HepG2 (cell line): ENCODE measurements around the gene XKR3. TPM values are rescaled to one million over a fixed set of nuclear protein-coding genes. Genes with fewer than 3 reads are reported as not detected.
A peak's percentile ranks its signal among the peaks of the same experiment; 100 is the strongest.

Source experiments
- ATAC-seq: fragments of 200-7000 bp; cut with Tn5 transposase; 3 replicates; pipeline ENCODE4 v1.9.1; 2020; ENCODE audit warnings: mild to moderate bottlenecking, moderate library complexity
- BruUV-seq: library from RNA; stranded (reverse); fragments of 400-500 nt; replicated peaks from 2 replicates; lab custom pipeline; 2021; lab: Mats Ljungman, UMichigan
- CTCF ChIA-PET: fragments of 300-600 bp; formaldehyde crosslinking; extraction: SDS; loops from one replicate; lab custom pipeline; 2021; ENCODE audit warnings: low total read pairs, inconsistent platforms, low intra/inter-chr PET ratio; lab: Yijun Ruan, JAX
- POLR2A ChIA-PET: fragments of 350-600 bp; sonication (Branson Sonifier 250); formaldehyde crosslinking; loops from one replicate; lab custom pipeline; 2020; ENCODE audit warnings: antibody characterized with exemption, inconsistent platforms; lab: Yijun Ruan, JAX
- DNase-seq: peaks from one replicate; pipeline ENCODE4 v3.0.0-alpha.2; 2015; ENCODE audit warnings: low spot score
- FAIRE-seq: peaks from 3 replicates; lab custom pipeline; 2011; peaks lifted over from hg19 to GRCh38; lab: Jason Lieb, UNC
- H2AFZ ChIP-seq: one replicate; pipeline ENCODE4 v1.6.1; 2011; ENCODE audit warnings: low read length, inconsistent platforms
- H3K27ac ChIP-seq: fragments of 300-600 bp; 3 replicates; pipeline ENCODE4 v1.8.0; 2011; ENCODE audit warnings: mixed run types, mild to moderate bottlenecking, mixed read lengths, low read length, inconsistent platforms; ENCODE audit not compliant: insufficient read depth; ENCODE audit errors: extremely low read length
- H3K27me3 ChIP-seq, 2 experiments: fragments of 200-600 bp in 1 of 2; 2 replicates in 1 of 2; 3 replicates in 1 of 2; pipeline versions ENCODE4 v1.6.0 to v1.8.0; 2011; ENCODE audit warnings: low read length in 2 of 2, mild to moderate bottlenecking in 2 of 2, moderate library complexity in 2 of 2, inconsistent platforms in 1 of 2; ENCODE audit not compliant: insufficient read depth in 2 of 2, control insufficient read depth in 1 of 2
- H3K36me3 ChIP-seq, 2 experiments: fragments of 200-600 bp in 1 of 2; replicated peaks in 1 of 2; 2 replicates in 1 of 2; 3 replicates in 1 of 2; pipeline versions ENCODE4 v1.5.1 to v1.8.0; 2011; ENCODE audit warnings: low read length in 2 of 2, inconsistent platforms in 1 of 2; ENCODE audit not compliant: insufficient read depth in 2 of 2, control insufficient read depth in 1 of 2
- H3K4me1 ChIP-seq: 2 replicates; pipeline ENCODE4 v1.5.1; 2012; ENCODE audit warnings: low read length, inconsistent platforms; ENCODE audit not compliant: insufficient read depth
- H3K4me2 ChIP-seq: 2 replicates; pipeline ENCODE4 v1.6.0; 2011; ENCODE audit warnings: low read depth, low read length, inconsistent platforms
- H3K4me3 ChIP-seq, 3 experiments: fragments of 200-600 bp in 1 of 3; sonication (generic), shearing (Covaris generic) in 1 of 3; replicated peaks in 1 of 3; 2 replicates each; pipeline ENCODE4 v1.5.1; 2011 to 2016; ENCODE audit warnings: low read length in 3 of 3, inconsistent platforms in 2 of 3, low read depth in 2 of 3, mild to moderate bottlenecking in 2 of 3, control low read depth in 1 of 3, mixed read lengths in 1 of 3; ENCODE audit not compliant: insufficient read depth in 1 of 3
- H3K79me2 ChIP-seq: one replicate; pipeline ENCODE4 v1.6.1; 2011; ENCODE audit warnings: low read length, inconsistent platforms; ENCODE audit not compliant: insufficient read depth
- H3K9ac ChIP-seq: 2 replicates; pipeline ENCODE4 v1.6.0; 2011; ENCODE audit warnings: mild to moderate bottlenecking, low read depth, low read length, inconsistent platforms; ENCODE audit not compliant: insufficient read depth
- H3K9me3 ChIP-seq: 2 replicates; pipeline ENCODE4 v1.5.1; 2012; ENCODE audit warnings: mild to moderate bottlenecking, low read length
- H4K20me1 ChIP-seq: 2 replicates; pipeline ENCODE4 v1.6.0; 2011; ENCODE audit warnings: inconsistent platforms, mild to moderate bottlenecking, low read length, moderate library complexity; ENCODE audit not compliant: insufficient read depth
- AFF4 ChIP-seq: sonication (generic); formaldehyde crosslinking; IDR thresholded peaks from 2 replicates; pipeline ENCODE4 v1.4.0; 2020; ENCODE audit warnings: missing genetic modification reagents
- CSRNP2 ChIP-seq: sonication (generic); formaldehyde crosslinking; conservative IDR thresholded peaks from 2 replicates; pipeline ENCODE4 v1.8.0; 2022; ENCODE audit warnings: low read depth, missing genetic modification reagents
- FLYWCH1 ChIP-seq: sonication (generic); formaldehyde crosslinking; IDR thresholded peaks from 2 replicates; pipeline ENCODE4 v1.8.1; 2023; ENCODE audit warnings: mild to moderate bottlenecking, missing genetic modification reagents
- FOXK1 ChIP-seq: sonication (generic); formaldehyde crosslinking; IDR thresholded peaks from 2 replicates; pipeline ENCODE4 v1.4.0; 2020; ENCODE audit warnings: low read depth, missing genetic modification reagents, borderline replicate concordance
- LBX2 ChIP-seq: sonication (generic); formaldehyde crosslinking; IDR thresholded peaks from 2 replicates; pipeline ENCODE4 v1.5.0; 2020; ENCODE audit warnings: missing genetic modification reagents, mild to moderate bottlenecking, borderline replicate concordance
- MXD3 ChIP-seq: IDR thresholded peaks from 2 replicates; pipeline ENCODE4 v1.6.1; 2016; ENCODE audit warnings: mild to moderate bottlenecking, missing biosample characterization, missing genetic modification reagents
- NFRKB ChIP-seq: fragments of 450-650 bp; IDR thresholded peaks from 2 replicates; pipeline ENCODE4 v1.6.1; 2017
- SCMH1 ChIP-seq: sonication (generic); formaldehyde crosslinking; IDR thresholded peaks from 2 replicates; pipeline ENCODE4 v1.9.0; 2021; ENCODE audit warnings: missing genetic modification reagents, mild to moderate bottlenecking, borderline replicate concordance
- SIX4 ChIP-seq: sonication (generic); formaldehyde crosslinking; IDR thresholded peaks from 2 replicates; pipeline ENCODE4 v1.4.0; 2020; ENCODE audit warnings: missing genetic modification reagents
- SMC3 ChIP-seq: IDR thresholded peaks from 2 replicates; pipeline ENCODE4 v1.6.1; 2011; ENCODE audit warnings: low read length, improper control_type of control experiment
- TBP ChIP-seq: sonication (generic); formaldehyde crosslinking; IDR thresholded peaks from 2 replicates; pipeline ENCODE4 v1.5.0; 2020; ENCODE audit warnings: missing genetic modification reagents
- ZKSCAN5 ChIP-seq: sonication (generic); formaldehyde crosslinking; IDR thresholded peaks from 2 replicates; pipeline ENCODE4 v1.5.1; 2020; ENCODE audit warnings: mild to moderate bottlenecking, missing genetic modification reagents
- ZNF343 ChIP-seq: sonication (generic); formaldehyde crosslinking; IDR thresholded peaks from 2 replicates; pipeline ENCODE4 v1.4.0; 2020; ENCODE audit warnings: mild to moderate bottlenecking, missing genetic modification reagents
- ZNF562 ChIP-seq: sonication (generic); formaldehyde crosslinking; IDR thresholded peaks from 2 replicates; pipeline ENCODE4 v1.8.0; 2022; ENCODE audit warnings: missing genetic modification reagents, borderline replicate concordance
- ZNF766 ChIP-seq: sonication (generic); formaldehyde crosslinking; IDR thresholded peaks from 2 replicates; pipeline ENCODE4 v1.5.0; 2020; ENCODE audit warnings: missing genetic modification reagents, borderline replicate concordance
- WGBS: methylation state at CpG from one replicate; pipeline ENCODE4 v1.1.6; 2017; ENCODE audit warnings: low lambda C conversion rate; 5-methylcytosine and 5-hydroxymethylcytosine counted together
- in situ Hi-C: cut with HindIII; loops from 2 replicates; pipeline ENCODE4 v1.10.0; 2017; ENCODE audit warnings: low pct_unique_long_range_greater_than_20kb; ENCODE audit not compliant: extremely low pct_ligation_motif_present
- intact Hi-C: fragments of 100-400 bp; cut with micrococcal nuclease; formaldehyde crosslinking; loops from one replicate; pipeline ENCODE4 v1.10.0; 2022; ENCODE audit not compliant: unreplicated experiment
- polyA plus RNA-seq, 8 experiments: library from polyadenylated mRNA; depleted of rRNA in 3 of 8; stranded (reverse) in 7 of 8; unstranded in 1 of 8; fragments of >200 nt; fragmentation: Illumina TruSeq in 4 of 8; extraction: Trizol in 4 of 8; gene quantifications; 2 replicates each; pipeline versions ENCODE4 v1.2.1 to v1.2.3, GENCODE V29; 2011 to 2016; ENCODE audit warnings: low read depth in 4 of 8, missing spikeins in 1 of 8, mixed read lengths in 1 of 8; ENCODE audit not compliant: insufficient read depth in 1 of 8
- total RNA-seq, 5 experiments: library from RNA; depleted of rRNA; stranded (reverse); fragments of >200 nt; fragmentation: Illumina TruSeq; extraction: Trizol; gene quantifications; 2 replicates each; pipeline ENCODE4 v1.2.3, GENCODE V29; 2016; ENCODE audit warnings: low read depth in 1 of 5

Gene XKR3
- total and polyA plus RNA-seq, 2 of the 13 experiments (the other 11 are each of a cell fraction or from before 2014, with no cell fraction given) = not detected

- no CpG with 5 or more reads among the region's 7 CpGs for WGBS
Measured at GRCh38 chr22:16844529-16844928, 19.3 kb upstream of the XKR3 start.

More at GRCh38 chr22:16844529-16844928, 19.3 kb upstream of the XKR3 start:
- POLR2A ChIA-PET = no interaction called here
- Histone ChIP-seq H4K20me1 (no peaks in the 10 kb centered on the region), H3K4me3 (no peak overlapping the region), H3K79me2 (no peaks in the 10 kb centered on the region), H3K27ac (no peak overlapping the region), H2AFZ (no peak overlapping the region), H3K9me3 (no peaks in the 10 kb centered on the region), H3K27me3 (no peaks in the 10 kb centered on the region; a peak in 1 of 5 replicates), H3K4me1 (no peaks in the 10 kb centered on the region), H3K36me3 (no peaks in the 10 kb centered on the region), H3K4me2 (no peak overlapping the region), H3K9ac (no peak overlapping the region)
- no TSS peak for BruUV-seq
- no peak for FAIRE-seq
- in situ Hi-C loops = no loop called here
- intact Hi-C loops = no loop called here
- TF ChIP-seq SIX4 (CRISPR knock-in tag) (no peak), NFRKB (no peak), TBP (CRISPR knock-in tag) (no peak), FOXK1 (no peak), LBX2 (CRISPR knock-in tag) (no peak), SCMH1 (CRISPR knock-in tag) (no peak), ZNF343 (CRISPR knock-in tag) (no peak), ZKSCAN5 (CRISPR knock-in tag) (no peak), MXD3 (CRISPR knock-in tag) (no peak), CSRNP2 (CRISPR knock-in tag) (no peak), ZNF562 (no peak), AFF4 (CRISPR knock-in tag) (no peak), ZNF766 (CRISPR knock-in tag) (no peak), FLYWCH1 (CRISPR knock-in tag) (no peak), SMC3 (no peak)
- CTCF ChIA-PET = no interaction called here
- ATAC-seq = peak; percentile 71
- DNase-seq = no peak
